NCI-H1436 (cell line): ENCODE results near the gene IQCE.

Experiments
- DNase-seq: peaks from one replicate; lab custom pipeline; 2025; lab: John Stamatoyannopoulos, UW

Gene IQCE

GRCh38 chr7:2614631-2615330 lies 56.0 kb downstream of the IQCE start:
- DNase-seq = no peak

GRCh38 chr7:2616387-2617324 lies 57.9 kb downstream of the IQCE start:
- no peak for DNase-seq

DNA sequence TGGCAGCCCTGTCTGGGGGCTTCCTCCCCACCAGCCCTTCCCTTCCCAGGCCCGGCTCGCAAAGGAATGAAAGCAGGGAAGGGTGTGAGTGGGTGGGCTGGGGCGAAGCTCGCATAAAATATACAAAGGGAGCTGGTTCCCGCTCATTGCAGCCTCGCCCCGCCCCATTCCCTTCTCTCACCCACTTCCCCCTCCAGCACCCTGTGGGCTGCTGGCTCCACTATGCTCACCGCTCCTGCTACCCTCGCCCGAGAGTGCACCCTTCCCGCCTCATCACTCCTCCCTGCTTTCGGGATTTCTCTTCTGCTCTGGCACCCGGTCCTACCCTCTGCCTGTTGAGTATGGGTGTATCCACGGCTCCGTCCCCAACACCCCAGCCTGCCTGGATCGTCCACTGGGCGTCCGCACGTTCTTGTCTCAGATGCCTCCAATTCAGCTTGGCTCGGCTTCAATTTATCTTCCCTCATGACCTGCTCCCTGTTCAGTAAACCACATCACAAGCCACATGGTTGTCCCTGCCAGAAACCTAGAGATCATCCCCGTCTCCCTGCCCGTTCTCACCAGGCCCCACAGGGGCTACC lies 58.6 kb downstream of the IQCE start:
- no peak for DNase-seq

DNA sequence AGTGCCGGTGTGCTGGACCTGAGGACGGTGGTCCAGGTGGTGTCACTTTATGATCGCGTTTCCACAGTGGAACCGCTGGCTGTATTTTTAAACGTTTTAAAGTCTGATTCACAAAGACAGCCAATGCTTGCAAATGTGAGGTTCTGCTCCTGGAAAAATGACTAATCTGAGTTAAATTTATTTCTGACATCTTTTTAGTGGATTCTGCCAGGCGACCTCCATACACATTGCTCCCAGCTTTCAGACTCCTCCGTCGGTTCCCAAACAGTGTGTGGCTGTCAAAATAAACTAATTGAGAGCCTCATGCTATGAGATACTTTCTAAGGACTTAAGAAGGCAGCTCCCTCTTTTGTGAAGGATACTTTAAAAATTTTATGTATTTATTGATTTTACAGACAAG lies 60.3 kb downstream of the IQCE start:
- DNase-seq = no peak

GRCh38 chr7:2621061-2621828 lies 62.5 kb downstream of the IQCE start:
- no peak for DNase-seq

- no peak for DNase-seq
These were observed 63.3 kb downstream of the IQCE start for GRCh38 chr7:2621948-2622640.

GRCh38 chr7:2622869-2623697 lies 64.3 kb downstream of the IQCE start:
- DNase-seq = no peak

DNA sequence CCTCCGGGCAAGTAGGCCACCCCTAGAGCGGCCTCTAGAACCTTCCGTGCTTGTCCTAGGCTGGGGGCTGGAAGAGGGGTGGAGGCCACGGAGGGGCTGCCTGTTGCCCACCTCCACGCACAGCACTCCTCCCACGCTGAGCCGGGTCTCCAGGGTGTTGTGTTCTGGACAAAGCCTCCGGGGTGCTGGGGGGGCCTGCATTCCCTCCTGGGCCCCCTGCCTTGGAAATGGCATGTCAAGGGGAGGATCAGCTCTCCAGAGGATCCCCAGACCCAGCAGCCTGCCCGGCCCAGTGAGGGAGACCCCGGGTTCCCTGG lies 64.9 kb downstream of the IQCE start:
- no peak for DNase-seq

DNA sequence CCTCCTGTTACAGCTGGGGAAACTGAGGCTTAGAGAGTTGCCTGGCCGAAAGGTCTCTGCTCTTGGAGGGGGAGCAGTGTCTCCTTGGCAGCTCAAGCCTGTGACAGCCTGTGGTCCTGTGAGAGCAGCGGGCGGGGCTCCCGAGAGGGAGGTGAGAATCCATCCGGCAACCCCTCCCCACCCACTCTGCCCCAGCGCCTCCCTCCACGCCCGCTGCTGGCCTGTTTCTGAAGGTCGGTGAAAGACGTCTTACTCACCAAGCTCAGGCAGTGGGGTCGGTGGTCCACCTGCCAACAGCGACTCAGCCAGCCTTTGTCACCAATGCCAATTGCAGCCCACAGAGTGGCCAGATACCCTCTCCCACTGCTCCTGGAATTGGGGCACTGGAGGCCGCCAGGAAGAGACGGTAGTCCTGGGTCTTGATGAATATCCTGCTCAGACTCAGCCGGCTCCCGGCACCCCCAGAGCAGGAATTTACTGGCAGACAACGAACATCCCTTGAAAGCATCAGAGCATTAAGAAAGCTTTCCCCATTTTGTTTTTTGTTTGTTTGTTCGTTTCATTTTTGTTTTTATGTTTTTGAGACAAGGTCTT lies 65.6 kb downstream of the IQCE start:
- no peak for DNase-seq

DNA sequence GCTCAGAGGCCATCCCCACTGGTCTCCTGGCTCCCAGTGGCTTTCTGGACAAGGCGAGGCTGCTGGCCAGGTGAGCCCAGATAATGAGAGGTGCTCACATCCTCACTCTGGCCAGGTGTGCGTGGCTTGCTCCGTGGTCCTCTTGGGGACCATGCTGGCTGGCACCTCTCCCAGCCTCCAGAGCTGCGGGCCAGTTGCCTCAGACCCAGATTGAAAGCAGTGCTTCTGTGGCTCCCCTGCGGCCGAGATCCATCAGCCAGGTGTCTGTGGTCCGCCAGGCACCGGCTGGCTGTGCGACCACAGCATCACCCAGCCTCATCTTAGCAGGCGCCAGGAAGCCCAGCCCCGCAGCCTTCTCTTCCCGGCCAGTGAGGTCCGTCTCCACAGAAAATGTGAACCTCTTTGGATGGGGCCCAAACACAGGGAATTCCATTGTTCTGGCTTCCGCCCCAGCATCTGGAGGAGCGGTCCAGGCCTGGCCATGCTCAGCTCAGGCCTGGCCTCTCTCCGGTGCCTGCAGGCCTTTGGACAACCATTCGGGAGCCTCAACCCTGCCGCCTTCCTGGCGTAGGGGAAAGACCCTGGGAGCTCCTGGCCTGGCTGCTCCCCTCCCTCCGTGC lies 67.8 kb downstream of the IQCE start:
- DNase-seq = no peak

GRCh38 chr7:2627258-2628129 lies 68.7 kb downstream of the IQCE start:
- DNase-seq = no peak

DNA sequence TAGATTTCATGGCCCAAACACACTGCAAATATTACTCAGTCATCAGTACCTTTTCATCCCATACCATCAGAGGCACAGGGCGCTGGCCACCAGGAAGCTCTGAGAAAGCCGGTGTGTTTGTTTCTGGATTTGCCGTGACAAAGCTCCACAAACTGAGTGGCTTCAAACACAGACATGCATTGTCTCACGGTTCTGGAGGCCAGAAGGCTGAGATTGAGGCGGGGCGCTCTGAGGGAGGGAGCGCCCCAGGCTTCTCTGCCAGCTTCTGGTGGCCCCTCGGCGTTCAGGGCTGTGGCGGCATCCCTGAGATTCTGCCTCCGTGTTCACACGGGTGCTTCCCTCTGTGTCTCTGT lies 69.3 kb downstream of the IQCE start:
- DNase-seq = no peak

- no peak for DNase-seq
These were observed 70.1 kb downstream of the IQCE start for GRCh38 chr7:2628891-2629290.

DNA sequence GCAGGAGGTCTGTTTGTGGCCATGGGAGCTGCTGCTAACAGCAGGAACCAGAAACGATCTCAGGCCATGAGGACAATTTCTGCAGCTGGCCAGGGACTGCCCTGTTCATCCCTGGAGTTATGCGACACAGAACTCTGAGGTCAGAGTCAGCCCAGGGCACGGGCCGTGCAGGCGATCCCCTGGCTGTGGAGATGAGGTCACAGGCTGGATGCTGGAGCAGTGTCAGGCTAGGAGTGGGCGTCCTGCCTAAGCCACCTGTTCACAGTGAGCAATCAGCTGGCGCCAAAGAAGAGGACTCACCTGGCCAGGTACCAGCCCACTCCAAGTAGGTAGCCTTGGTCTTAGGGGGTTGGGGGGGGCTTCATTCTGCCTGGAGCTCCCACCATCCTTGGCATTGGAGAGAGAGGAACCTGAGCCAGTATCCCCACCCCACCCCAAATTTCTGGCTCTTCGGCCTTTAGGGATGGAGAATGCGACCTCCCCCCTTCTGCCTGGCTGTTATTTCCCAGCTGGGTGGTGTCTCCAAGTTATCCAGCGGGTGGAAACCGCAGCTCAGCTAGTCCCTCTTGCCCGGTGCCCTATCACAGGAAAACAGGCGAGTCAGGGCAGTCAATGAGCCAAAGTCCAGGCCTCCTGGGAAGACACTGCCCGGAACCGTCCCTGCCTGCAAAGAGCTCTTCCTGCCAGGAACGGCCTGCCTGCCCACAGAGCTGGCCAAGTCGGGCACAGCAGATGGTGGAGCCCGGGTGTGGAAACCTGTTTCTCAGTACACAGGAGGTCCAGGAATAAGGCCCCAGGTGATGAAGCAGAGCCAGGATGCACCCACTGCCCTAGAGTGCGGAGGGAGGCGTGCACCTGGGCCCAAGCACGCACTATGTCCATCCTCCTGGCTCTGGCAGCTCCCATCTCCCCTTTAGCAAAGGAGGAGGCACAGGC lies 71.2 kb downstream of the IQCE start:
- no peak for DNase-seq

GRCh38 chr7:2631946-2632732 lies 73.4 kb downstream of the IQCE start, which contains the start of gene TTYH3:
Gene TTYH3 (plus strand): TSS chr7:2631986. CDS start chr7:2632156, 170 bp downstream.
- no peak for DNase-seq

- DNase-seq = peak; percentile 26
These were observed 74.2 kb downstream of the IQCE start for GRCh38 chr7:2632733-2633537.
